NCI-H345 treated with DMSO at 0.1 percent for 48 hours (cell line): ENCODE results near the gene DNAH10.

Experiments
- DNase-seq: peaks from one replicate; lab custom pipeline; 2025; ENCODE audit not compliant: unreplicated experiment; lab: John Stamatoyannopoulos, UW

The DNAH10 gene

DNA sequence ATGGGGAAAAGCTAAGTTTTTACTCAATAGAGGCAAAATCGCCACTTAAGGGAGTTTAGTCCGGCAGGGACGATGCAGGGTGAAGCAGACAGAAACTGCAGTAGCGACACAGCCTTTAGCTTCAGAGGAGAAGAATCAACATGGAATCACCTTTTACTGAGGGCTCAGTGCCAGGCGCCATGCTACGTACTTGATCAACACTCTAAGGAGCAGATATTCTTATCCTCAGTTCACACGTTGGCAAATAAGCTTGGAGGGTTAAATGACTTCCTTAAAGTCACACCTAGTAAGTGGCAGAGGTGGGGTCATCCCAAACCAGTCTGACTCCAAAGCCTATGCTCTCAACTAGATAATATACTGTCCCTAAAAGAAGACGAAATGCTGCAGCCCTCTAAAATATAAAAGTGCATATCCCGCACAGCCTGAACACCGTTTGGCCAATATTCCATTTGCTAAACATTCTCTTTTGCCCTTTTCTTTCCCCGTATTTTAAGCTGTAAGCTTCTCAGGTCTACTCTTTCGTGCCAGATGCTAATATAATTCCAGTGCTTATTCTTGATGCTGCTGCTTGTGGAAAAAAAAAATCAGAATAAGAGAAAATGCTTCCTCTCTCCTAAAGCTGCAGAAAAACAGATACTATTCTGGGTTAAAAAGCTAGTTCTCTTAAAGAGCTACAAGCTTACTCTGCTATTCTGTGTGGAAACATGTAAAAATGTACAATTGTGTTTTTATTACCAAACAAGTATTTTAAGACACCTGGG, 199.7 kb downstream of the DNAH10 start:
- no peak for DNase-seq

DNA sequence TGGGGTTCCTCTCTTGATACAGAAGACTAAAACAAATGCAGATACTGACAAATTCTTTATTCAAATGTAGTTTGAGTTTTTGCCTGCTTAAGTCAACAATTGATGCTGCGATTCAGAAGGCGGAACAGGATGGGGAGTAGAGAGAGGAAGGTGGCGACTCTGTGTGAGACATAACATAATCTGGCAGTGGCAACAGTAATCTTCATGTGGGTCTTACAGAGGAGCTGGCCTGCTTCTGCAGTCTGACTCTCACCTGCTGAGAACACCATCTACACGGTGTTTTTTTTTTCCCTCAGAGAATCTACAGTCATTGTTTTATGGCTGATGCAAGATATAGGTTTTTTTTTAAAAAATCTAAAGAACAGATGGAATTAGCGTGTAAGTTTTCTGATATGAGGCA, 200.4 kb downstream of the DNAH10 start:
- DNase-seq, result no peak

DNA sequence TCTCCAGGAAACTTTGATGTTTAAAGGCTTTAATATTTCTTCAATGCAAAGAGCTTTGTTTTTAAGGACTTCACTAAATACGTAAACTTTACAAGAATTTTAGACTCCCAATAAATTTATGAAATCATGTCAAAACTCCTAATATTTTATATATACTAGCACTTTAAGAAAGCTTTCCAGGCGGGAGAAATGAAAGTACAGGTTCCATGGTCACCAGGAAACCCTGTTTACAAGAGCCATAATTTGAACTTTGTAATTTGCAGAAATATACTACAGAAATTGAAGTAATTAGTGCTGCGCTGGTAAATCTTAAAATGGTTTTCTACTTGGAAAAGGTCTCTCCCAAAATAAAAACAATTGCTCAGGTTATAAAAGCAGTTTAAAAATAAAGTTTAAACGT, 201.7 kb downstream of the DNAH10 start:
- DNase-seq, result no peak

DNA sequence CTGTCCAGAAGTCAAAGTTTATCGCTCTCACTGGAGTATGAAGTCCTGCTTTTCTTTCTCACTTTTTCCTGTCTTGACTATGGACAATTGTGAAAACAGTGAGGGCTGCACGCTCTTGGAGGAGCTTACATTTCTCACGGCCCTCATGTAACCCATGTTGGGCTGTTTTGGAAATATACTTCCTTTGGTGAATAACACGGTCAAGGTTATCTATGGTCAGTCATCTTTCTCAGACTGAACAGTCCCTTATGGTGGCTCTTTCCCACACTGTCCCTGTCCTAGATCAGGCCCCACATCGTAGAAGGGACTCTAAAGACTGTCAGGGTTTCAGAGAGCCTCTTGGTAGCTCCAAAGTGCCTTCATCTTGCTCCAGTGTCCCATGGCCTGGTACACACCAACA, 203.3 kb downstream of the DNAH10 start:
- no peak for DNase-seq

DNA sequence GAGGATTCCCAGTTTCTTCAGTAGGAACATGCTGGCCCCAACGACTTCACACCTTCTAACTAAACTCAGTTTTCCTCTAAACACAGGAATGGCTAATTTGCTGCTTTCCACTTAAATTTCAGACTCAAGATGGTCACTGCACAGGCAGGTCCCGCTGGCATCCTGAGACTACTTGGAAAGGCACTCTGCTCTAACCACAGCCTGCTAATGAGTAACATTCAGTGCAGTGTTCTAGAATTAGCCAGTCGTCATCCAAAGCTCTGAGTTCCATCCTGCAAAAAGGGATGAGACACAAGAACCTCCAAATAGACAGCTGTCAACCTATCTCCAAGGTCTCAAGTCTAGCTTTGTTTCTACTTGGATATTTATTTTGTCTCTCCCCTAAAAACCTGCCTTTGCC, 204.5 kb downstream of the DNAH10 start:
- DNase-seq, result no peak

DNA sequence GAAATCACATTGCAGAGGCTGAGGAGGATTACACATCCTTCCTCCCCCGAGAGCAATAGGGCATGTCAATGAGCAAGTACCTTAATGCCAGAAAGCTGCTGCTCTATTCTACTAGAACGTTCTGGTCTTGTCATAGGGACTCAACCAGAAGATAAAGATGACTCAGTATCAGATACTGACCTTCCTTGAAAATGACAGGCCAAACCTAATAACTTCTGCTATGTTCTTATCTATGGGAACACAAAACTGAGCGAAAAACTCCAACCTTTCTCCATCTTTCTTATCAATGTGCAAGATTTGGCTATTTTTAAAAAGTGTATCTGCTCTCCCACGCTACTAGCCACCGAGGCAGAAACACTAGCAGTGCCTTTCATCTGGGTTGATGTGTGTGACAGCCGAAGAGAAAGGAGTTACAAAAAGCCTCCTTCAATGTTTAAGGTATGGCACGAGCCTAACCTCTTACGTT, 205.1 kb downstream of the DNAH10 start:
- no peak for DNase-seq

DNA sequence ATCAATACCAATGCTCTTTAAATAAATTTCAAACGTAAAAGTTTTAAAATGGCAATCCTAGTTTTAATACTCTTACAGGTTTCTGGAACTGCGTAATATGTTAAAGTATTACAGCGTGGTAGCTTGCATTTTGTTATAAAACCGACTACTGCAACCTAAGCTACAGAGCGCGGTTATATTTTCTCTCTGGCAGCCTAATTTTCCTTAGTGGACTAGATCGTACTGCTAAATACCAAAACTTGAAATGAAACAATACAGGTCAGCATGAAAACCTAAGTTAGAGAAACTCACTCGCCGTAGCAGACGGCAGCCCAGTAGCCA, 209.3 kb downstream of the DNAH10 start:
- DNase-seq, result no peak

DNA sequence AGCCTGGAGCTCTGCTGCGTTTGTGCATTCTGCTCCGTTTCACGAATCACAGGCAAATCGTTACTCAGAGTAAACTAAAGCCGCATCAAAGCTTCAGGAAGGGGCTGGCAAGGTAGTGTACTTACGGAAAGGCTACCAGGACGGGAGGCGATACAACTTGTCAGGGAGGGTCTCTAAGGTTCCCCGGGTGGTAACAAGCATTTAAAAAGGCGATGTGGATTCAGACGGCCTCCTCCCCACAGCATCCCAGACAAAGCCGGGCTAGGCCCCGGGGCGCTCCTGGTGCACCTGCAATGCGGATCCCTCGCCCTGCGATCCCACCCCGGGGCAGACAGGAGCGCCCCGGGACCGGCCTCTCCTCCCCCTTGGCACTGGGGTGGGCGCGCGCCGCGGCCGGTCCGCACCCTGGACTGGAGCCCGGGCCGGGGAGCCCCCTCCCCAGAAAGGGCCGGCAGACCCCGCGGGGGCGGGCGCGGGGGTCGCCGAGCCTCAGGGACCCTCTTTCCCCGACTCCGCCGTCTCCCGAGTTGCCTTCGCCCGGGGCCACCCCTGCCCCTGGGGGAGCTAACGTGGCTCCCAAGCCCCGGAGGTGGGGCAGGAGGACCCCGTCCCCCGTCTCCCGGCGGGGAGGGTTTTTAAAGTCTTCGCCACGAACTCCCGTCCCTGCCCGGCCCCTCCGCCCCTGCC, 209.8 kb downstream of the DNAH10 start:
- no peak for DNase-seq

DNA sequence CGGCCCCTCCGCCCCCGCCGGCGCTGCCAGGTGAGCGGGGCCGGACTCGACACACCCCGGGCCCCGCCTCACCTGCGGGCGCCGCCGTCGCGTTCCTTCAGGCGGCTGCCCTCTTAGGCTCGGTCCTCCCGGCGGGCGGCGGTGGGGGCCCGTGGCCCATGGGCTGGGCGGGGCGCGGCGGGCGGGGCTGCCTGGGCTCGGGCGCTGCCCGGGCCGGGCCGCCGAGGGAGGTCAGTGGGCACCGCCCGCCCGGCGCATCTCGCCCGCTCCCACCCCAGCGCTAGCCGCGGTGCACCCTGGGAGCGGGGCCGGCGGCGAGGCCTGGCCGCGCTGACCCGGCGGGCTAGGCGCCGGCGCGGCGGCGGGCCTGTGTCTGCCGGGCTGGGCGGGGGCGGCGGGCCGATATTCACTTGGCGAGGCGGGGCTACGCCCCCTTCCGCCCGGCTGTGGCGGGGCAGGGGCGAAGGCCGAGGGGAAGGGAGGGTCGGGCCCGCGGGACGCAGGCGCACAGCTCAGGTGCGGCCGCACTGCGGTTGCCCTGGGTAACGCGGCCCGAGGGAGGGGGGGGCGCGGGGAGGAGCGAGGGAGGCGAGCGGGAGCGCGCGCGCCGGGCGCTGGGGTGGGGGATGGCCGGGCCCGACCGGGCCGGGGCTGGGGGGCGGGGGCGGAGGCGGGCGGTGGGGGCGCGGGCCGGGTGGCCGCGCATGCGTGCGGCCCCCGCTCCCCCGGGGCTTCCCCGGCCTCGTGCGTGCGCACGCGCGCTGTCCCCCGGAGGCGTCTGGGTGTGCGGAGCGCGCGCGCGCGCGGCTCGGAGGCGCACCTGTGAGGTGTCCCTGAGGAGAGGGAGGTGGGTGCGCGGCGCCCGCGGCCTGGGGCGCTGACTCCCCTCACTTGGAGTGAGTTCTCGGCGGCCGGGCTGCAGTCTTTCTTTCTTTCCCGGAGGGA, 210.6 kb downstream of the DNAH10 start, which contains the start of the genes CCDC92 and ZNF664:
TSS of gene CCDC92 (minus strand) at position 375 of the 945 bp plus-strand sequence. CDS start 28,526 bp downstream, outside the sequence.
TSS of gene ZNF664 (plus strand) at position 759 of the 945 bp plus-strand sequence. CDS start 38,930 bp downstream, outside the sequence.
- DNase-seq, result peak; percentile 96

DNA sequence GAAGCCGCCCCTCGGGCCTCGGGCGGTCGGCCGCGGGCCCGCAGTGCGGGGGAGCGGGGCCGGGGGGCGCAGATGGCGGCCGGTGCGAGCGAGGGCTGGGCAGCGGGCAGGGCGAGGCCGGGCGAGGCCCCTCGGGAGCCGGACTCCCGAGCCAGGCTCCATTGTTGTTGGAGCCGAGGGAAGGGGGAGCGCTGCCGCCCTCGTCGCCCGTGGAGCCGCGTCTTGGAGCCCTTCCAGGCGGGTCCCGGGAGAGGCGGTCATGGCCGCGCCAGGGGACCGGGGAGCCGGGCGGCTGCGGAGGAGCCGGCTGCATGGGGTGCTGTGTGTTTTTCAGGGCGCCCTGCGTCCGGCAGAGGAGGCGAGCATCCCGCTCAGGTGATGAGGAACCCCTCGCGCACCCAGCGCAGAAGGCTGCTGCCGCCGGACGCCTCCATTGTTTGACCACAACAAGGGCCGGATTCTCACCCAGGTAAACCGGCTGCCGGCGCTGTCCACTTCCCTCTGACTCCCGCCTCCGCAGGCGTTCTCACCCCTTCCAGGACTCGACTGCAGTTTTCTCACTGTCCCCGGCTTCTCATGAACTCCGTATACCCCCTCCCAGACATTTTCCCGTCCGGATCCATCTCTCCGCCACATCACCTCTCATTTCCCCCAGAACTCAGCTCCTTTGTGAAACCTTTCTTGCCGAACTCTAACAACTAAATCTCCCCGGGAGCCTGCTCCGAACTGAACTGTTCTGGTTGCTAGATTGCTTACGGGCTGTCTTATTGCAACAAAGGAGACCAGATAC, 211.6 kb downstream of the DNAH10 start:
- DNase-seq, result no peak

DNA sequence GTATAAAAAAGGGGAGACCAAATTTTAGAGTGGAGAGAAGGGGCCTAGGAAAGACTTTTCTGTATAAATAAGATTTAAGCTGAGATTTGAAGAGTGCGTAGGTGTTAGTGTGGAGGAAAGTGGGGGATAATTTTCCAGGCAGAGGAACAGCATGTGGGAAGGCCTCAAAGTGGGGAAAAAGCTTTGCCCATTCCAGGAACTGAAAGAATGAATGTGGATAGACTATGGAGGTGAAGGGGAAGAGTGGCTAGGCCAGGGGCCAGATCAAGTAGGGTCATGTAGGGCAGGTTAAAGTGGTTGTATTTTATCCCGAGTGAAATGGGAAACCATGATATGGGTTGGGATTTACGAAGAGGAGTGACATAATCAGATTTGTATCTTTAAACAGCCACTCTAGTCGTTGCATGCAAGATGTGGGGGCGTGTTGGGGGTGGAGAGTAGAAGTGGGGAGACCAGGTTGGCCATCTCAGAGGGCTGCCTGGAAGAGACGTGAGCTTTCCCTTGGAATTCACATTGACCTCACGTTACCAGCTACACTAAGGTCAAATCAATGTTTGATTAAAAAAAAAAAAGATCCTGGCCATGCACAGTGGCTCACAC, 214.2 kb downstream of the DNAH10 start:
- DNase-seq, result no peak

DNA sequence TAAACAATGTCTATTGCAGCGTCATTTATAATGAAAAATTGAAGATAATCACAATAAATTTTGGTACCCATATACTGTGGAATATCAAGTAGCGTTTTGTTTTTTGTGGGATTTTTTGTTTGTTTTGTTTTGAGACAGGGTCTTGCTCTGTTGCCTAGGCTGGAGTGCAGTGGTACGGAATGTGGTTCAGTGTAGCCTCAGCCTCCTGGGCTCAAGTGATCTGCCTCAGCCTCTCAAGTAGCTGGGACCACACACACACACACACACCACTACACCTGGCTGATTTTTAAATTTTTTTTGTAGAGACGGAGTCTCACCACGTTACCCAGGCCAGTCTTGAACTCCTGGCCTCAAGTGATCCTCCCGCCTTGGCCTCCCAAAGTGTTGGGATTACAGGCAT, 217.5 kb downstream of the DNAH10 start:
- no peak for DNase-seq

DNA sequence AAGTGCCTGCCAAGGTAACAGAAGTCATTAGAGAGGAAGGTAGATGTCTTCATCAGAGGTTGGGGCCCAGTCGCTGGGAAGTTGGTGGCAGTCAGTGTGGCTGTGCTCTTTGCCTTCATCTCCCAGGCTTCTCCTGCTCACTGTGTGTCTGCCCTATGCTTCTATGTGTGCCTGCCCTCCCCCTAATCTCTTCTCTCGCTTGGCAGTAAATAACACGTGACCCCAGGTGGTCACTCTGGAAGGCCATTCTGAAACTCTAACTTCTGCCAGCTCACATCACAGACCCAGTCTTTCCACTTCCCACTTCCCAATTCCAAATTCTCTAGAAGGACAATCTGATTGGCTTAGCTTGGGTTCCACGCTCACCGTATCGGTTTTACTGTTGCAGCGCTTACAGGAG, 220.2 kb downstream of the DNAH10 start:
- no peak for DNase-seq

DNA sequence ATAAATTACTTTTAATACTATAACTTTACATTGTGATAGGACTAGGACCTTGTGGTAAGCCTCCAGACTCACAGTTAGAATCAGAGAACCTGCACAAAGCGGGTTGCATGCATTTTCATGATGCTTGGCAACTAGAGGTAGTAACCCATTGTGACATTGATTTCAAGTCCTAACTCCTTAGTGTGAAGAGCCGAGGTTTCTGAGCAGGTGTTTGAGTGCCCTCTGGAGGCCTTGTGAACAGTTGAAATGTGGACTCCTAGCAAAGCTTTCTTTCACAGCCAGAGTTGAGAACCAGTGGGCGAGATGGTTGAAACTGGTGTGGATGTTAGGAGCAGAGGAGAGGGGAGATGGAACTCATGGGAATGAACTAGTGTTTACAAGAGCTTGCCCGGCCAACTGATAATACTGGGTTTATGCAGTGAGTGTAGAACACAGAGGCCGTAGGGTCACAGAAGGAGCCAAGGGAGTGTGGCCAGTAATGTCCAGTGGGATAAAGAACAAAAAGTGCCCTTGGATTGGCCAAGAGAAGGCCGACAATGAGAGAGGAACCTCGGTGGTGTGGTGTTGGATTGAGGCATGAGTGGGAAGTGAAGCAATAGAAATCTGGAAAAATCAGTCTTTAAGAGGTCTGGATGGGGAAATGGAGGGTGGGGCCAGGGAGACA, 221.9 kb downstream of the DNAH10 start:
- DNase-seq, result peak; percentile 19

DNA sequence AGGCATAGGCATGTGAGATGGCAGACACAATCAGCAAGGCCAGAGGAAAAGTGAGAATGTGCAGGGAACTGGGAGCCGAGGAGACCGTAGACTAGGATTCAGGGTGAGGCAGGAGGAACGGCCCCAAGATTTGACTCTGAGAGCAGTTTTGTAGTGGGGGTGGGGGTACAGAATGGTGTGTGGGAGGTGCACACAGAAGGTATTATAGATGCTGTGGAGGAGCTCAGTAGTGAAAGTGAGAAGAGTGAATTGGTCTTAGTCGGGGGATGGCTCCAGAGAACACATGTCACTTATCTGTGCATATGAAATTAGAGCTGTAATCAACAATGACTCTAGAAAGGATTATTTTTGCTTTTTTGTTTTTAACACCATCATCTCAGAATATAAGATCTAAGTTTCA, 222.8 kb downstream of the DNAH10 start:
- DNase-seq, result no peak
